DMS 273 (cell line): ENCODE measurements around the gene B9D1.

ENCODE experiments used
- DNase-seq: peaks from one replicate; lab custom pipeline; 2025; ENCODE audit not compliant: unreplicated experiment; lab: John Stamatoyannopoulos, UW

B9D1 gene

GRCh38 chr17:19377602-19378415 is 15.3 kb upstream of the B9D1 start:
- peak; percentile 98 for DNase-seq

DNA sequence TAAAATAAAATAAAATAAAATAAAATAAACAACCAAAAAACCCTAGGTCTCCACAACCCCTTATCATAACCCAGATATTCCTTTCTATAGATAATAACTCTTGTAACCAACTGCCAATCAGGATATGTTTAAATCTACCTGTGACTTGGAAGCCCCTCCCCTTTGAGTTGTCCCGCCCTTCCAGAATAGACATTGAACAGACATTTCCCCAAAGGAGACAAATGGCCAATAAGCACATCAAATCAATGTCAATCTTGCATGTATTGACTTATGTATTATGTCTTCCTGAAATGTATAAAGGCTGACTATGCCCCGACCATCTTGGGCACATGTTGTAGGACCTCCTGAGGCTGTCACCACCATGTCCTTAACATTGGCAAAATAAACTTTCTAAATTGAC is 14.3 kb upstream of the B9D1 start:
- no peak for DNase-seq

GRCh38 chr17:19375732-19376131 is 13.2 kb upstream of the B9D1 start:
- DNase-seq: no peak

DNA sequence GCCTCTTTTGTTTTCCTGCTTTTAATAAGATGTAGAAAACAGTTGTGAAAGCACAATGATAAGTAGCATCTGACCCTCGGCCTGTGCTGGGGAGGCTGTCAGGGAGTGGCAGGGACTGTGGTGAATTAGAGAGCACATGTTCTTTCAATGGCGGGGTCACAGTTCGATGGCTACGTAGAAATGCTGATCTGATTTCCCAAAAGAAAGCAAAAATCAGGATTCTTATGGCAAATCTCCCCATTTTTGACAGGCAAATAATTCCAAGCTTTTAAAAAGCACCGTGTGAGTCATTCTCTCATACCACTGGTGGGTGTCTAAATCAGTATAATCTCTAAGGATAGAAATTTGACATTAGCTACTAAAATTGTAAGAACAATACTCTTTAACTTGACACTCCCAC is 11.6 kb upstream of the B9D1 start:
- DNase-seq: no peak

DNA sequence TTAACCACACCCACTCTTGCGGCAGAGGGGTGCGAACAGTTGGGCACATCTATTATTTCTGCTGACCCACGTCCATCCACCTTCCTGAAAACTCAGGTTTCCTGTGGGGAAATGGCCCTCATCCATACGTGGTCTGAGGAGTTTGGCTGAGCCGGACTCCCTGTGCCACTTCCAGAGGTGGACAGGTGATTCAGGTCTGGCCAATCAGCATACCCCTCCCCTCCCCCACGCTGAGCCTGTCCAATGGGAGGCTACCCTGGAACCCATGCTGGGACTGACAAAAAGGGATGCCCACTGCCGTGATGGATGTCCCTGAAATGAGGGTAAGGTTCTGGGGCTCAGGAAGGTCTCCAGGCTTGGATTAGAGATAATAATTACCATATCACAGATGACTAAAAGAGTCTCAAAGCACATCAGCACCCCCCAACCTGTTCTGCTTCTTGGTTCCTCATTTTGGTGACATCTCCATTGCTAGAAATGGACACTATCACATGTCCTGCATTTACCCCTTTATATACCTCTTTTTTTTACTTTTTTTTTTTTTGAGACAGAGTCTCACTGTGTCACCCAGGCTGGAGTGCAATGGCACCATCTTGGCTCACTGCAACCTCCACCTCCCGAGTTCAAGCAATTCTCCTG is 10.5 kb upstream of the B9D1 start:
- no peak for DNase-seq

DNA sequence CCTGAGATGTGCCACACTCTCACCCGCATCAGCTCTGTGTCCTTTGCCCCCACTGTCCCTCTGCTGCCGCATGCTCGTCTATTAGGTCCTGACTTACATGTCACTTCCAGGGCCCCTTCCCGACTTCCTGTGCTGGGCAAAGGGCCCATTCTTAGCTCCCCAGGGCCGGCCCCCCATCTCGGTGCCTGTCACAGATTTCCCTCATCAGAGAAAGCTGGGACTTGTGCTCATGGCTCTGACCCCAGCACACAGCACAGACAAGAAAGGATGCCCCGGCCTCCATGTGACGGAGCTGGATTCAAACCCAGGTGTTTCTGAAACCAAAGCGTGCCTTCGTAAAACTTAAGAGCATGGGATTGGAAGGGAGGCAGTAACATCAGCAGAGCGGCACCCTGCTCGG is 9.9 kb upstream of the B9D1 start:
- no peak for DNase-seq

- no peak for DNase-seq
These were observed 9.5 kb upstream of the B9D1 start for GRCh38 chr17:19372011-19372370.

DNA sequence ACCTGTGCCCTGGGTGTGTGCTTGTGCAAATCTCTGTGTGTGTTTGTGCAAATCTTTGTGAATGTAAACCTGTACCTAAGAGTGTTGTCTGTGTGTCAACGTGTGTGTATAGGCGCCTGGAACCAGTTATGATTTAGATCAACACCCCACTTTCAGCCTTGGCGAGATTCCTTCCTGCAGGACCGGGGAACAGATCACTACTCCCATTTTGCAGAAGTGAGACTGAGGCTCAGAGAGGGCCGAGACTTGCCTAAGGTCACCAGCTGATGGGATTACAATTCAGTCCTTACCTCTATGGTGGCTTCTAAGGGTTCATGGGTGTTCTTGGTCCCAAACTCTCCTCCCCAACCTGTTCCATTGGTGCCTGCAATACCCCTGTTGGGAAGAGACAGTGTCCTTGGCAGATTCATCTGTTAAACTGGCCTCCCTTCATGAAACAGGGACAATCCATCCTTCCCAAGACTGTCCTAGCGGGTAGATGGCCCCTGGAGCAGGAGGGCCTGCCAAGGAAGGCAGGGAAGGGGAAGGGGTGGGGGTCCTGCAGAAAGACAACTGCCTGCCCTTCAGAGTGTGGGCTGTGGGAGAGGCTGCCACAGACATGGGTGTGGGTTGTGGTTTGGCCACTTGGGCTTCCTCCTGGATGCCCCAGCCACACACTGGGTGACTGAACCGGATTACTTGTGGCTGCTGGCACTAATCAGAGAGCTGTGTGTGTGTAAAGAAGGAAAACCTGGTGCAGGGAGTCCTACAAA is 8.9 kb upstream of the B9D1 start:
- DNase-seq: no peak

DNA sequence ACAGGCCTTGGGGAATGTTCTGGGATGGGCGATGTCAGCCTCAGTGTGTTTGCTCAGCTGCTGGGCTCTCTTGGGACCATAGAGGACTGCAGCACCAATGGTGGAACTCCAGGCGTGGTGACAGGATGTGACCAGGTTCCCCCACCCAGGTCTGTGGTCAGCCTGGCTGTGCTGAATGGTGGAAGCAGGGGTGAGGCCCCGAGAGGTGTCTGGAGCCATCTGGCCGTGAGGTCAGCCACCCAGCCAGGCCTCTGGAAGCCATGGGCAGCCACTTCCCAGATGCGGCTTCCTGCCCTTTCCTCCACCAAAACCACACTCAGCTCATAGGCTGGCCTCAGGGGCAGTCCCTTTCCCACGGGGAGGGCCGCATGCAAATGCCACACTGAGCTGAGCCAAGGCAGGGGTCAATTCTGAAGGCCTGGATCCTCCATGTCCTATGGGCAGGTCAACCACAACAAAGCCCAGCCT is 8.0 kb upstream of the B9D1 start:
- DNase-seq: no peak

DNA sequence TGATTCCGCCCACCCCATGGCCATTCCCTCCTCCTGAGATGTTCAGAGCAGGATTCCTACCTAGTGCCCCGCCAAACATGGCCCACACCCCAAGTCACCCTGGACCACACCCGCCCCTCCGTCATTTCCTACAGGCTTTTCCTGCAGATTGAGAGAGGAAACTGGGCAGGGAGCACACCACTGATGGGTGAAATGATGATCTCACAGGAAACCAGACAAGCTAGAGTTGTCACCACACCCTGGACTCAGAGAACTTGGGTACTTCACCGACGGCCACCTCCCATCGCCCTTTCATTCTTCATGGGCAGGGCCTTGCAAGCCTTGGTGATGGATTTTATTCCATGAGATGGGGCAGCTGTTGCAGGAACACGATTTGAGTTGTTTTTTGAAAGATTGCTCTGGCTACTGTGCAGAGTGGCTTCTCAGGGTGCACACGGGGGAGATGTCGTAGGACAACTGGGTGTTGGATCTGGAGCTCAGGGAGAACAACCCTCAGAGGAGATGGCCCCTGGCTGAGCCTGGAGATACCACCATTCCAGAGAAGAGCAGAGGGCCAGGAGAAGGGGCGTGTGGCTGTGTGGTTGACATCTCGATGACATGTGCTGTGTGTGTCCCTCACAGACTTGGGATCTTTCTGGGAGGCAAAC is 7.4 kb upstream of the B9D1 start:
- DNase-seq: no peak

DNA sequence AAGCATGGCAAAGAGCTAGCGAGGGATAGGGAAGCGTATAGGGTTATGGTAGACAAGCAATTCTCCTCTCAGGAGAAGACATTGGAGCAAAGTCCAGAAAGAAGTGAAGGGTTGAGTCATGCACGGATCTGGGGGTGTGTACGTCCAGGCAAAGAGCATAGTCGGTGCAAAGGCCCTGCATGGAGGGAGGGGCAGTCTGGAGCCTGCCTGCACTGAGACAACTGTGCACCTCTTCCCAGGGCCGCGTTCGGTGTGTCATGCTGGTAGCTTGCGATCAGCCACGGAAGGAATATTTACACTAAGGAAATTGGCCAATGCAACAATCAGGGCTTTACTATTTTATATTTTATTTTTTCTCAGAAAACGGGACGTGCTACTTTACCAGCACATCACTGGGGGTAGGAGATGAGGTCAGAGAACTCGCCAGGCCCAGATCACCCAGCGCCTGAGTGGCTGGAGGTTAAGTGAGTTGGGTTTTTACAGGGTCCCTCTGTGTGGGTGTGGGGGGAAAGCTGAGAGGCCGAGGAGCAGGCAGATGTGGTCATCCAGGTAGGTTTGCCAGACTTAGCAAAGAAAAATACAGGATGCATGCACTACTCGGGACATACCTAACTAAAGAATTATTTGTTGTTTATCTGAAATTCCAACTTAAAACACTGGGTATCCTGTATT is 6.7 kb upstream of the B9D1 start:
- DNase-seq: no peak

DNA sequence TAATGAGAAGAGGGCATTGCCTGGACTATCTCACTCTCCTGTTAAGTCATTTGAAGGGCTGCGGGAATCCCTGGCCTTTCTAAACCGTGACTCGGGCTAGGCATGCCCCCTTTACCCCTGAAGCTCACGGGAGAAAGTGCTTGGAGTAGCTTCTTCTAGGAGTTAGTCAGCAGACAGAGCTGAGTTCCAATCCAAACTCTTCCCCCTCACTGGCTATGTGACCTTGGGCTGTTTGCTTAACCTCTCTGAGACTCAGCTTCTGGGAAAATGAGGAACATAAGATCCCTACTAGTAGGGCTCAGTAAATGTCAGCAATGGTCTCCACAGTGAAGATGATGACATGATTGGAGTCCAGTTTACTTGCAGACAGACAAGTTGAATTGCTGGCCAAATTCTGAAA is 5.7 kb upstream of the B9D1 start:
- no peak for DNase-seq

GRCh38 chr17:19366637-19366972 is 4.1 kb upstream of the B9D1 start:
- DNase-seq: no peak

DNA sequence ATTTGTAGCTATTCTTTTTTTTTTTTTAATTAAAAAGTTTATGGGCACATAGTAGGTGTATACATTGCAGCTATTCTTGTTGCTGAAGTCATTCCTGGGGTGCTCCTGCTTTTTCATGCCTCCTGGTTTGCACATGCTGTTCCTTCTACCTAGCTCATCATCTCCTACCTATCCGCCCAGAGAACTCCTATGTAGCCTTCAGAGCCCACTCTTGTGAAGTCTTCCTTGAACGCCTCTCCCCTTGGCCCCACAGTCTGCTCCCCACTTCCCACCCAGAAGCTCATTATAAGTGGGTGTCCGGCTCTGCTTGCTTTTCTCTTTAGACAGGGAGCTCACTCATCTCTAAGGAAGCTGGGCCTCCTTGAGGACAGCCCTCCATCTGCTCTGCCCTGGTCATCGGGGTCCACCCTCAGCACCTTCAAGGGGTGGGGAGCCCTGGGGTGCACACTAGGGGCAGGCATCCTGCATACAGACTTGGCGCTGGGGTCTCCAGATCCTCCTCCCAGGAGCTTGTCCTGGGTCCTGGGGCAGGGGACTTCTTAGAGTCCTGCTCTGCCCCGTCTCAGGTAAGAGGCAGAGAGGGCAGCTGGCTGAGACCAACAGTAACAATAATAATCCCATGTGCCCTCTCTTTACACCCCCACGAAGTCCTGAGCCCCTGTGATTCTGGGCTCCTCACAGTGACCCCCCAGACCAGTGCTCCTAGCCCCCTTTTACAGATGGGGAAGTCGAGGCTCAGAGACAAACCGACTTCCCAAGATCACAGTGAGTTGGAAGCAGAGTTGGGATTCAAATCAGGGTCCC is 3.5 kb upstream of the B9D1 start:
- DNase-seq: no peak

DNA sequence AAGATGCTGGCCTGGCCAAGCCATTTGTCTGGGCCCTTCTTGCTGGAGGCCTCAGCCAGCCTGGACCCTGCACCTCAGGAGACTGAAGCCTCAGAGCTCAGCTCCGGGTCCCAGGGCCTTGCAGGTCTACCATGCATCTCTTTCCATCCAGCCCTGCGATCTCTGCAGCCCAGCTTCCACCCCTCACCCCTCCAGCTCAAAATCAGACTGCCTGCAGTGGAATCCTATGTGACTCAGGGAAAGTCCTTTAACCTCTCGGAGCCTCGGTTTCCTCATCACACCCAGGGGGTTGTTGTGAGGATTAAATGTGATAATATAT is 2.9 kb upstream of the B9D1 start:
- peak; percentile 58 for DNase-seq

GRCh38 chr17:19364699-19365498 is 2.4 kb upstream of the B9D1 start:
- peak; percentile 92 for DNase-seq

GRCh38 chr17:19363460-19364035 is 1.0 kb upstream of the B9D1 start:
- DNase-seq: no peak

DNA sequence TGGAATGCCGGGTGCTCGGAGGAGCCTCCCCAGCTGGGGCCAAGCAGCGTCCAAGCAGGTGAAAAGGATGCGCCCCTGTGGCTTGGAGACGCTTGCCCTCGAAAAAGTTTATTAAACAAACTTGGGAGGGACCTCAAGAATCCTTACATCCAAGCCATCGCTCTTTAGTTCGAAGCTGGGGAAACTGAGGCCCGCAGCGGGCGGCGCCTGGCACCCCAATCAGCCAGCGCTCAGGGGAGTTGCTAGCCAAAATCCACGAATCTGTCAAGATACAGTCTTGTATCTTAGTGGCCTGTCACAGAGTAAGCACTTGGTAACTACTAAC is 553 bp upstream of the B9D1 start:
- DNase-seq: no peak

GRCh38 chr17:19361944-19362276 is 613 bp downstream of the B9D1 start:
- DNase-seq: no peak

DNA sequence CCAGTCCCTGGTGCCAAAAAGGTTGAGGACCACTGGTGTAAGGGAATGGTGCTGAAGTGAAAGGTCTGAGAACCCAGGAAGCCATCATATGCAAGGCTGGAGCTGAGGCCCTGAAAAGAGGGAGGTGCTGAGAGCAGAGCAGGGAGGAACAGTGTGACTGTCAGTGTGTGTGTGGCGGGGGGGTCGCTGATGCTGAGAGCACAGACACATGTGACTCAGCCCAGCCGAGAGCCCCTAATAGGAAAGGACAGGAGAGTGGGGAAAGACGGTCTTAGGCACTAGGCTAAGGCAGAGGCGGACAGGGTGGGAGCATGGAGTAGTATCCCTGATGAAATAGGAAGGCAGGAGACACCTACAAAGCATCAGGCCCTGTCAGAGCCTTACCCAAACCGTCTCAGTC is 1.2 kb downstream of the B9D1 start:
- DNase-seq: no peak
